ENCODE measurements around the gene MCM3AP.

MCM3AP gene

GRCh38 chr21:46229923-46230260 lies 55.5 kb downstream of the MCM3AP start:
- Mint-ChIP-seq H3K9me3 (peaks cover 78% of the 10 kb centered on the region), H3K27me3 (ENCODE audit: low read depth, poor library complexity) (no peaks in the 10 kb centered on the region), H3K4me3 (peak overlapping the region; percentile 89), H3K36me3 (ENCODE audit: low read depth) (peaks cover 84% of the 10 kb centered on the region), H3K27ac (peak overlapping the region; percentile 24), H3K4me1 (peaks cover 45% of the 10 kb centered on the region)
- TF ChIP-seq, protein P1, sequence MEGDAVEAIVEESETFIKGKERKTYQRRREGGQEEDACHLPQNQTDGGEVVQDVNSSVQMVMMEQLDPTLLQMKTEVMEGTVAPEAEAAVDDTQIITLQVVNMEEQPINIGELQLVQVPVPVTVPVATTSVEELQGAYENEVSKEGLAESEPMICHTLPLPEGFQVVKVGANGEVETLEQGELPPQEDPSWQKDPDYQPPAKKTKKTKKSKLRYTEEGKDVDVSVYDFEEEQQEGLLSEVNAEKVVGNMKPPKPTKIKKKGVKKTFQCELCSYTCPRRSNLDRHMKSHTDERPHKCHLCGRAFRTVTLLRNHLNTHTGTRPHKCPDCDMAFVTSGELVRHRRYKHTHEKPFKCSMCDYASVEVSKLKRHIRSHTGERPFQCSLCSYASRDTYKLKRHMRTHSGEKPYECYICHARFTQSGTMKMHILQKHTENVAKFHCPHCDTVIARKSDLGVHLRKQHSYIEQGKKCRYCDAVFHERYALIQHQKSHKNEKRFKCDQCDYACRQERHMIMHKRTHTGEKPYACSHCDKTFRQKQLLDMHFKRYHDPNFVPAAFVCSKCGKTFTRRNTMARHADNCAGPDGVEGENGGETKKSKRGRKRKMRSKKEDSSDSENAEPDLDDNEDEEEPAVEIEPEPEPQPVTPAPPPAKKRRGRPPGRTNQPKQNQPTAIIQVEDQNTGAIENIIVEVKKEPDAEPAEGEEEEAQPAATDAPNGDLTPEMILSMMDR (IDR thresholded peaks at IDR 0.05), result no peak
- DNase-seq, result no peak

GRCh38 chr21:46229133-46229922 lies 56.1 kb downstream of the MCM3AP start:
- peak overlapping the region; percentile 93 for H3K27ac Mint-ChIP-seq
- peaks cover 79% of the 10 kb centered on the region for H3K36me3 Mint-ChIP-seq (ENCODE audit: low read depth)
- peaks cover 73% of the 10 kb centered on the region for H3K9me3 Mint-ChIP-seq
- DNase-seq, result no peak
- H3K4me1 Mint-ChIP-seq, result peaks cover 49% of the 10 kb centered on the region
- no peaks in the 10 kb centered on the region for H3K27me3 Mint-ChIP-seq (ENCODE audit: low read depth, poor library complexity)
- H3K4me3 Mint-ChIP-seq, result peak overlapping the region; percentile 89
- TF ChIP-seq, protein P1 (IDR thresholded peaks at IDR 0.05), result peak; percentile 17

- peaks cover 71% of the 10 kb centered on the region for H3K36me3 Mint-ChIP-seq (ENCODE audit: low read depth)
- DNase-seq, result peak; percentile 98
- peaks cover 65% of the 10 kb centered on the region for H3K9me3 Mint-ChIP-seq
- H3K4me1 Mint-ChIP-seq, result peaks cover 56% of the 10 kb centered on the region
- peak within 1 kb of the TSS; percentile 93 for H3K27ac Mint-ChIP-seq
- H3K27me3 Mint-ChIP-seq (ENCODE audit: low read depth, poor library complexity), result no peaks in the 10 kb centered on the region
- H3K4me3 Mint-ChIP-seq, result peak within 1 kb of the TSS; percentile 89
- TF ChIP-seq, protein P1 (IDR thresholded peaks at IDR 0.05), result no peak
These were observed 56.9 kb downstream of the MCM3AP start, which contains the start of gene LSS for GRCh38 chr21:46228345-46229051. TSS of gene LSS (minus strand) at chr21:46228774. CDS start at chr21:46228745, 29 bp downstream.

DNA sequence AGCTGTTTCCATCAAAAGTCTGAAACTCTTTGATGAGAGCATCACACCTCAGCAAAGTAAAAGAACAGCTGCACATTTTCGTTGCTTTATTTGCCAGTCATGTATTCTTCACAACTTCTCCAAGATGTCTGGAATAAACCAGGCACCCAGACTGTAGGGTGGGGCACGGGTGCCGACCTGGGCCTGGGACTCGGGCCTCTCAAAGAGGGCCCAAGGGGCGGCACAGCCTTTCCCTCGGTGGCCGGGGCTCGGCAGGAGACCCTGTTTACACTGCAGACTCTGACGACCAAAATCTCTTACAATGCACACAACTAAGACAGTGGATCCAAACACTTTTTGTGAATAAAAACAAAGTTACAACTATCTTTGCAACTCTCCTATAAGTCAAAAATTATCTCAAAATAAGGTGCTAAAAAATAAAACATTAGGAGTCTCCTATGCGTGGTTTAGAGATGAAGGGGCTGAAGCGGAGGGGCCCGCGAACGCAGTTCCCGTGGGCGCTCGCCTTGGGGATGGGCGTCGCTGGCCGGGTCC lies 57.5 kb downstream of the MCM3AP start:
- H3K4me1 Mint-ChIP-seq, result peaks cover 56% of the 10 kb centered on the region
- no peak overlapping the region for H3K27ac Mint-ChIP-seq
- H3K4me3 Mint-ChIP-seq, result peak overlapping the region; percentile 84
- H3K27me3 Mint-ChIP-seq (ENCODE audit: low read depth, poor library complexity), result no peaks in the 10 kb centered on the region
- DNase-seq, result no peak
- peaks cover 65% of the 10 kb centered on the region for H3K36me3 Mint-ChIP-seq (ENCODE audit: low read depth)
- peaks cover 58% of the 10 kb centered on the region for H3K9me3 Mint-ChIP-seq
- TF ChIP-seq, protein P1 (IDR thresholded peaks at IDR 0.05), result no peak

- Mint-ChIP-seq H3K9me3 (peaks cover 50% of the 10 kb centered on the region), H3K36me3 (ENCODE audit: low read depth) (peaks cover 63% of the 10 kb centered on the region), H3K27me3 (ENCODE audit: low read depth, poor library complexity) (no peaks in the 10 kb centered on the region), H3K4me1 (peaks cover 56% of the 10 kb centered on the region), H3K27ac (no peak overlapping the region), H3K4me3 (peak overlapping the region; percentile 84)
- TF ChIP-seq, protein P1 (IDR thresholded peaks at IDR 0.05), result no peak
- DNase-seq, result no peak
These were observed 58.4 kb downstream of the MCM3AP start for GRCh38 chr21:46226920-46227599.

Data from nephron progenitor cell (in vitro differentiated cells).